ENCODE results near the gene CARM1.

GRCh38 chr19:10846500-10847202 is 24.7 kb upstream of the CARM1 start:
- TF ChIP-seq CTCF (conservative IDR thresholded peaks at IDR 0.05; ENCODE audit: low read depth, low read length) (no peak), EZH2phosphoT487 (IDR thresholded peaks at IDR 0.05; ENCODE audit: borderline replicate concordance, low read length) (no peak)
